GM19240 (cell line): Measurements from ENCODE around the gene FAH.
A peak's percentile ranks its signal among the peaks of the same experiment; 100 is the strongest.

Source experiments
- DNase-seq: peaks from one replicate; pipeline ENCODE4 v3.0.0; 2011; ENCODE audit warnings: low spot score; ENCODE audit not compliant: insufficient read length

Gene FAH

GRCh38 chr15:80199869-80200268 is 47.1 kb downstream of the FAH start:
- DNase-seq: no peak

DNA sequence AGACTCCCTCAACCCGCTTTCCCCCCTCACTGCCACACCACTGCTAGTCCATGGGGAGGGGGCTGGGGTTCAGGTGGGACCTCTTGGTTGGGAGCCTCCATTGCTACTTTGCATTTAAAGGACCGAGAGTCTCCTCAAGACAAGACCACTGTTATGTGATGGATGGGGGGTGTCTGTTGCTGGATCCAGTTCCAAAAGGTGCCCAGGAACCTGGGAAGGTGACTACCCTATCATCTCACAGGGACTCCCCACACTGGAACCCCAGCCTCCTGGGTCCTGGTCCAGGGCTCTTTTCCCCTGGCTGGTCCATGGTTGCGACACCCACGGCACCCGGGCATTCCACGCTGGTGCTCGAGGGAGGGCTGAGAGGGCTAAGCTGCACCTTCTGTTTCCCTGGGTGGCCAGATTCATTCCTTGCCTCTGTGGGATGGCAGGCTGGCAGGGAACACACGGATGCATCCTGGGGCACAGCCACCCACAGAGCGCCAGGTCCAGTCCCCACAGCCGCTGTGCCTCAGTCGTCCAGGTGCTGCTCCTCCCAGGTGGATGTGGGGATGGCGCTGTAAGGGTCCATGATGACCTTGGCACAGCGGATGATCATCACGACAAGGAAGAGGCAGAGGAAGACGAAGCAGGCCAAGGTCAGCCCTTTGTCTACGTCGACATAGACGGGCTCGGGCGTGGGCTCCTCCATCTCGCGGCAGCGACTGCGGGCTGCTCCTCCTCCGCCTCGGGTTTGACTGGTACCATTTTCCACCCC is 48.6 kb downstream of the FAH start:
- DNase-seq: no peak

- no peak for DNase-seq
These were observed 49.2 kb downstream of the FAH start for GRCh38 chr15:80202016-80202315.

DNA sequence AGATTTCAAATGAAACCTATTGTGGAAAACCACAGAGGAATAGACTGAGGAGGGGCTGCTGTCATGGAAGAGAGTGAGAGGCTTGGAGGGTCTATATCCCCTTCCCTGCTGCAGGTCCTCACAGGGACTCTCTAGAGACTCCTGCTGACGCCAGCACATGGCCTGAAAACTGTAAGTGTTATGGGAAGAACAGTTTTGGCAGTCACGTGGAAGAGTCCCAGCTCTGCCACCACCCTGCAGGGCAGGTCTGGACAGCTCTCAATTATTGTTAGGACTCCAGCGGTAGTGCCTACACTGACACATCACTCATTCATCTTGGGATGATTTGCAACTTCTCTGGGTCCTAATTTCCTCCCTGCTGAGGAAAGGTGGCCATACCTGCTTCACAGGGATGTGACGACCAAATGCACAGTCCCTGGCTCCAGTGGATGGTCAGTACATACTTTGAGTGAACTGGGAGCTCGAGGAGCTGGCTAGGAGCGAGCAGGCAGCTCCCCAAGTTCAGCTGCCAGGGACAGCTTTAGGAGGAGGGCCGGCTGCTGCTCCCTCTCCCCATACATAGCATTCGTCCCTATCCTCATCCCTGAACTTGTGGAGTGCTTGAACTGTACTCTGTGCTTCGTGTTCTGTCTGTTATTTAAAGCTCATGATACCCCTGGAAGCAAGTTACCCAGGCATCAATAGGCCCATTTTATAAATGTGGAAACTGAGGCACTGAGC is 50.0 kb downstream of the FAH start:
- no peak for DNase-seq

- DNase-seq: no peak
These were observed 50.6 kb downstream of the FAH start for GRCh38 chr15:80203361-80203885.

DNA sequence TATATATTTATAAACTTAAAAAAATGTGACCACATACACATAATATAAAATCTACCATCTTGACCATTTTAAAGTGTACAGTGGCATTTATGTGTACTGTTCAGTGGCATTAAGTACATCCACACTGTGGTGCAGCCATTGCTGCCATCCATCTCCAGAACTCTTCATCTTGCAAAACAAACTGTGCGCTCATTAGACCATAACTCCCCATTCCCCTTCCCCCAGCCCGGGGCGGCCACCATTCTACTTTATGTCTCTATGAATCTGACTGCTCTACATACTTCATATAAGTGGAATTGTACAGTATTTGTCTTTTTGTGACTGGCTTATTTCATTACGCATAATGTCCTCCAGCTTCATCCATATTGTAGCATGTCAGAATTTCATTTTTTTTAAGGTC is 51.4 kb downstream of the FAH start:
- no peak for DNase-seq

DNA sequence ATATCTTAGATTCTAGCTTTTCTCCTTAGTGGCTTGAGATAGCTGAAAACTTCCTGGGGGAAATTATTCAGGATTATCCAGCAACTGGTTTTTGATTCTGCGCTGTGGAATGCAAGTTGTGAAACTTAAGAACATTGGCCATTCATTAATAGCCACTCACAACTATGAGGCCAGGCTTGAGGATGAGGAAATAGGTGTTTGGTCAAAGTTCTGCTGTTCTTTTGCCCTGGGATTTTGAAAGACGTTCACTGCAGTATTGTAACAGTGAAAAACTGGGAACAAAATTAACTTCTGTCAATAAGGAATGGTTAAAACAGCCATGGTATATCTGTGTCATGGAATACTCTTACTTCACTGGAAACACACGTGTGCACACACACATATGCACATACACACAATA is 55.1 kb downstream of the FAH start:
- no peak for DNase-seq

GRCh38 chr15:80208758-80209734 is 56.2 kb downstream of the FAH start:
- no peak for DNase-seq

GRCh38 chr15:80210611-80211573 is 58.1 kb downstream of the FAH start:
- no peak for DNase-seq

DNA sequence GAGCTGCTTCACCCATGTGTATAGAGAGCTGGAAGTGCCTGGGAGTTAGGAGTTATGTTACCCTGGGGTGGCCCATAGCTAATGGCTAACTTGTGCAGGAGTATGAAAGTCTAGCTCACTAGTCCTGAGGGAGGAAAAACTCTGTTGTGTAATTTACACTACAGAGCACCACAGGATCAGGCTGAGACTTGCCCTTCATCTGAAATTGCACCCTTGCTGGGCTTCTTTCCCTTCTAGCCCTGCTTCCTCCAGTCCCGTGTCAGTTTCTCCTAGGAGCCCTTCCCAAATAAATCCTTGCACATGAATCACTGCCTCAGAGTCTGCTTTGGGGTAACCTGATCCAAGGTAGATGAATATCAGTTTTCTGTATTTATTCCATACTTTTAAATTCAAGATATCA is 59.2 kb downstream of the FAH start:
- no peak for DNase-seq

DNA sequence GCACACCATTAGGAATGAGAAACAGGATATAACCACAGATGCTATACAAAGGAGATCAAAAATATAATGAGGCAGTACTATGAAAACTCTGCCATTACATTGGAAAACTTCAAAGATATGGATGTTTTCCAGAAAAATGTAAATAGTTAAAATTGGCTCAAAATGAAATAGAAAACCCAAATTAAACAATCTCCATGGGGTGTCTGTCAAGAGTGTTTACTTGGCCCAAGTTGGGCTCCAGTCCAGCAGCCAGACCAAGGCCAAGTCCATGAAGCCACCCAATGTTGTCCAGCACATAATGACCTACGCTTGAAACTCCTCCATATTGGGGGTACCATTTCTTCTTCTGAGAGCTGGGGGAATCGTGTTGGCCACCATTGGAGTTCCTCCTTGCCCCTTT is 62.1 kb downstream of the FAH start:
- no peak for DNase-seq

- no peak for DNase-seq
These were observed 63.3 kb downstream of the FAH start for GRCh38 chr15:80216141-80216540.

- DNase-seq: no peak
These were observed 64.1 kb downstream of the FAH start for GRCh38 chr15:80216911-80217310.

DNA sequence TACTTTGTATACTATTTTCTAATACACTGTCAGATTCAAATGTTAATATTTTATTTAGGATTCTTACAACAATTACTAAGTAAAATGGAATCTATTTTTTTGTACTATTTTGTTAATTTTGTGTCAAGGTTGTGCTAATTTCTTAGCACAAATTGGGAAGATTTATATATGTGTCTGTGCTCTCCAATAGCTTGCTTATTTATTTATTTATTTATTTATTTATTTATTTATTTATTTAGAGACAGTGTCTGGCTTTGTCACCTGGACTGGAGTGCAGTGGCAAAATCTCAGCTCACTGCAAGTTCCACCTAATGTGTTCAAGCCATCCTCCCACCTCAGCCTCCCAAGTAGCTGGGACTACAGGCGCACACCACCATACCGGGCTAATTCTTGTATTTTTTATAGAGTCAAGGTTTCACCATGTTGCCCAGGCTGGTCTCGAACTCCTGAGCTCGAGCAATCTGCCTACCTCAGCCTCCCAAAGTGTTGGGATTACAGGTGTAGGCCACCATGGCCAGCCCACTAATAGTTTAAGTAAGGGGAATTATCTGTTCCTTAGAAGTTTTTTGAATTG is 64.6 kb downstream of the FAH start:
- no peak for DNase-seq

- DNase-seq: no peak
These were observed 67.2 kb downstream of the FAH start for GRCh38 chr15:80219955-80220354.

DNA sequence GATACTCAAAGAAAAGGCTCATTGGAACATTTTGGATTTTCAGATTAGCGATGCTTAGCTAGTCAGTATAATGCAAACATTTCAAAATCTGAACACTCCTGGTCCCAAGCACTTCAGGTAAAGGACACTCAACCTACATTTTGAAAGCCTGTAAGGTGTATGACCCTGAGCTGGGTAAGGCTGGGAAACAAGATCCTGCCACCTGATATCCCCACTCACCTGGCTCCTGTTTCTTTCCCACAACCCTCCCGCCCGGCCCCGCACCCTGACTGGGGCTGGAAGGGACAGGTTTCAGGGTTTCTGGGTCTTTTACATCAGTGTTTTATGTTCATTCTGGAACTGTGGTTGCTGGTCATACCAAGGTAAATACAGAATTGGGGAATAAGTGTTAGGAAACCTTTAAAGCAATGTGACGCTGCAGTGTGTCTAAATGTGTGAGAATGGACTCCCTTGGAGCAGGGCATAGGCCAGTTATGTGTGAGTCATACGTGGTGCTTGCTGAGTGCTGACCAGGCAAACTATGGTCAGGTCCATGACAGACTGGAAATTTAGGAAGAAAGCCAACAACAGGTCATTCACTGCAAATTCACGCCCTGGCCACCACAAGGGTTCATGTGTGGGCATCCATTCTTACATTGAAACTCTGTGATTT is 76.3 kb downstream of the FAH start:
- DNase-seq: no peak

DNA sequence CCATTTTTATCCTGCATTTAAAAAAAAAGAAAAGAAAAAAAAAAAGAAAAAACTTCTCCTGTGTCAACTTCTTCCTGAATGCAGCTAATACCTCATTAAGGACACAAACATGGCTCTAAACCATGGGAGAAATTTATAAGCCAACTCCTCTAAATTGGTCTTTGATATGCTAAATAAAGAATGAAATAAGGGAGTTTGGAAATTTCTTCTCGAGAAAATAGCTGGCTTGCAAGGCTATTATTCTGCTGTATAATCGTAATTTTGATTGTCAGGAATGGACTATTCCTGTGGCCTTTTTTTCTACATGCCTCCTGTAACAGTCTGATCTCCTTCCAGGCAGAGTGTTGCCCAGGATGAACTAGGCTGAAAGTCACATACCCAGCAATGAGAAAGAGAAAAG is 78.6 kb downstream of the FAH start:
- DNase-seq: no peak

GRCh38 chr15:80233581-80233980 is 80.8 kb downstream of the FAH start:
- DNase-seq: no peak

GRCh38 chr15:80234883-80235282 is 82.1 kb downstream of the FAH start:
- DNase-seq: peak; percentile 45
